ENCODE data around the gene DYNAP. TPM values are rescaled to one million over a fixed set of nuclear protein-coding genes. Genes with fewer than 3 reads are reported as not detected.

DYNAP gene
- total RNA-seq, 1 experiment from 2014 or later, result not detected

Other genes starting within 250 kb of the DYNAP start
- 0.47 TPM in 1 of 2 replicates, not detected in the other for gene STARD6, start 233.4 kb upstream of the DYNAP start, total RNA-seq (2014; rRNA removed; shearing (Covaris generic); ENCODE audit: low replicate concordance)
- gene C18orf54, start 233.3 kb upstream of the DYNAP start, total RNA-seq (2014; rRNA removed; shearing (Covaris generic); ENCODE audit: low replicate concordance), result 4.2 and 14.3 TPM in 2 replicates
- 0.11 TPM in 1 of 2 replicates, not detected in the other for gene RAB27B, start 237.2 kb downstream of the DYNAP start, total RNA-seq (2014; rRNA removed; shearing (Covaris generic); ENCODE audit: low replicate concordance)

Data from Karpas-422 (cell line).